Measurements from ENCODE around the gene SLC4A5. TPM values are rescaled to one million over a fixed set of nuclear protein-coding genes. Genes with fewer than 3 reads are reported as not detected.

Gene SLC4A5, protein sequence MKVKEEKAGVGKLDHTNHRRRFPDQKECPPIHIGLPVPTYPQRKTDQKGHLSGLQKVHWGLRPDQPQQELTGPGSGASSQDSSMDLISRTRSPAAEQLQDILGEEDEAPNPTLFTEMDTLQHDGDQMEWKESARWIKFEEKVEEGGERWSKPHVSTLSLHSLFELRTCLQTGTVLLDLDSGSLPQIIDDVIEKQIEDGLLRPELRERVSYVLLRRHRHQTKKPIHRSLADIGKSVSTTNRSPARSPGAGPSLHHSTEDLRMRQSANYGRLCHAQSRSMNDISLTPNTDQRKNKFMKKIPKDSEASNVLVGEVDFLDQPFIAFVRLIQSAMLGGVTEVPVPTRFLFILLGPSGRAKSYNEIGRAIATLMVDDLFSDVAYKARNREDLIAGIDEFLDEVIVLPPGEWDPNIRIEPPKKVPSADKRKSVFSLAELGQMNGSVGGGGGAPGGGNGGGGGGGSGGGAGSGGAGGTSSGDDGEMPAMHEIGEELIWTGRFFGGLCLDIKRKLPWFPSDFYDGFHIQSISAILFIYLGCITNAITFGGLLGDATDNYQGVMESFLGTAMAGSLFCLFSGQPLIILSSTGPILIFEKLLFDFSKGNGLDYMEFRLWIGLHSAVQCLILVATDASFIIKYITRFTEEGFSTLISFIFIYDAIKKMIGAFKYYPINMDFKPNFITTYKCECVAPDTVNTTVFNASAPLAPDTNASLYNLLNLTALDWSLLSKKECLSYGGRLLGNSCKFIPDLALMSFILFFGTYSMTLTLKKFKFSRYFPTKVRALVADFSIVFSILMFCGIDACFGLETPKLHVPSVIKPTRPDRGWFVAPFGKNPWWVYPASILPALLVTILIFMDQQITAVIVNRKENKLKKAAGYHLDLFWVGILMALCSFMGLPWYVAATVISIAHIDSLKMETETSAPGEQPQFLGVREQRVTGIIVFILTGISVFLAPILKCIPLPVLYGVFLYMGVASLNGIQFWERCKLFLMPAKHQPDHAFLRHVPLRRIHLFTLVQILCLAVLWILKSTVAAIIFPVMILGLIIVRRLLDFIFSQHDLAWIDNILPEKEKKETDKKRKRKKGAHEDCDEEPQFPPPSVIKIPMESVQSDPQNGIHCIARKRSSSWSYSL
- total RNA-seq (2014; rRNA removed; shearing (Covaris generic)), result 0.36 TPM in 1 of 2 replicates, not detected in the other

DNA sequence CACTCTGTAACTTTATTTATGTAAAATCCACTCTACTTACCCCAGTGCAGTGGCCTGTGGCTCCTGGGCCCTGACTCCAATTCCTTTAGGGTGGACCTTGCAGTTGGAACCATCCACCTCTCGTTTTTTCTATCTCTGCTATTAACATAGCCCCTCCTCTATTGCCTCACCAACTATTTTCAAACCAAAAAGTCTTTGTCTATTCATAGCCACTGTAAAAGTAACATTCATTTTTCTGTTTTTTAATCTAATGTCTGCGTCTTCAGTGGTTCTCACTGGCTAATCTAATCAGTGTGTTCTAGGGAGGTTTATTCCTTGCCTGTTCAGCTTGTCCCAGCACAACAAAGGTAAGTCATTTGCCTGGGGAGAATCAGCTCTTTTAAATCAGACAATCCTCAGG, at the start of gene SLC4A5:
Gene SLC4A5 (minus strand): TSS at position 101 of the 400 bp plus-strand sequence. CDS start 28,393 bp downstream, outside the sequence.
- no peak for DNase-seq (ENCODE audit: low spot score)

DNA sequence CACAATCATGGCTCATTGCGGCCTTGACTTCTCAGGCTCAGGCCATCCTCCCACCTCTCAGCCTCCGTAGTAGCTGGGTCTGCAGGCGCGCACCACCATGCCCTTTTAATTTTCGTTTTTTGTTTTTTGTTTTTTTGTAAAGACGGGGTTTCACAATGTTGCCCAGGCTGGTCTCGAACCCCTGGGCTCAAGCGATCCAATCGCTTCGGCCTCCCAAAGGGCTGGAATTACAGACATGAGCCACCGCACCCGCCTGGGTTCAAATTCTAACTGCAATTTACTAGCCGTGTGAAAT, 49.2 kb upstream of the SLC4A5 start:
- no peak for DNase-seq (ENCODE audit: low spot score)

DNA sequence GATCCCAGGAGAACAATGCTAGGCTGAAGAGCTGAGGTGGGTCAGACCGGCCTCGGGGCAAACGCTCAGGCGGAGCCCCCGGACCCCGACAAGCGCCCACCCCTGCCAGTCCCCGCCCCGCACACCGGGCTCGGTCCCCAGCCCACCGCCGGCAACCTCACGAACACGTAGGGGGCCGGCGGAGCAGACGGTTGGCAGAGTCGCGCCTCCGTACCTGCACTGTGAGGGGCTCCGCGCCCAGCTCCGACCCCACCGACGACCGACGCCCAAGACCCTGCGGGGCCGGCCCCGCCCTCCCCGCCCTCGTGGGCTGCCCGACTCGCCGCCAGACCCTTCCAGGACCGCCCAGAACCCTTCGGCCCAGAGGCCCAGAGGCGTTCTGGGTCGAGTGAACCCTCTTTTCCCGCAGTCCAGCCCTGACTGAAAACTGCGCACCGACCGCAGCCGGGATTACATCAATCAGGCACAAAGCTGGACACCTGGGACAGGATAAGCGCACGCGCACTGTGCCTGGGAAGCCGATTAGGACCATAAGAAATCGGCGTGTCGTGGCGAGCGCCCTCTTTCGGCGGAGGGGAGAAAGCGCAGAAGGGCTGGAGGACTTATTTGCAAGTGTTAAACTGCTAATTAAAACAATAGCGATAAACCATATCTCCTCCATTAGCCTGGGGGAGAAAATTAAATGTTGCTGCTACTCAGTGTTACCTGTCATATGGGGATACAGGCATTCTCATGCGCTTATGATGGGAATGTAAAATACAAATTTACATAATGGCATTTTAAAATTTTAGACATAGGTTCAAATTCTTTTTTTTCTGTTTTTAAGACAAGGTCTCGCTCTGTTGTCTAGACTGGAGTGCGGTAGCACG, 48.6 kb upstream of the SLC4A5 start:
- peak; percentile 94 for DNase-seq (ENCODE audit: low spot score)

DNA sequence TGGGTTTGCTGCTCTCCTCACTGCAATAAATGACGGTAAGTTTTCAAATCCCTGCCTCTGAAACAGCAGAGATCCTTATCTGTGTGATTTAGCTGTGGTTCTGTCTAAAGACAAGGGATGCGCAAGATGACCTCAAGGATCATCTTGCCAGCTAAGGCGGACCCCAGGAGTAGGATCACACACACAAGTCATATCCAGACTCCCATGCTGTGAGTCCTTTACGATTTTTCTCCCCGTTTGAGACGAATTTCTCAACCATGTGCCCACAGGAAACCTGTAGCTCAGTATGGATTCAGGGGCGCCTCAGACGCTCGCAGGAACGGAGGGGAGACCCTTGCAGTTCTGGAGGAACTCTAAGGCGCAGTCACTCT, 48.0 kb upstream of the SLC4A5 start:
- DNase-seq (ENCODE audit: low spot score), result peak; percentile 32

DNA sequence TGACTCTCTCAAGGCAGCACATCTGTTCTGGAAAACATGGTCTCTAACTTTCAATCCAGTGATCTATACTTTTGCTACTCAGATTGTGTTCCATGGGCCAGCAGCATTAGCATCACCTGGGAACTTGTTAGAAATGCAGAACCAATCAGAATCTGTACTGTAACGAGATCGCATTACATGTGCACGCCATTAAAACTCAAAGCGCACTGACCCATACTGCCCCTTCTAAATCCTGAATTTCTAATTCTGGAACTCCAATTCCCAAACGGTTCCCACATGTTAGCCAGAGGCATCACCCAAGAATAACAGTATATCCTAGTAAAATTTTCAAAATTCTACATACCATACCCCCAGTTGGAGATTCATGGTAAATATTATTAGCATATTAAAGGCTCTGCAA, 47.4 kb upstream of the SLC4A5 start:
- no peak for DNase-seq (ENCODE audit: low spot score)

DNA sequence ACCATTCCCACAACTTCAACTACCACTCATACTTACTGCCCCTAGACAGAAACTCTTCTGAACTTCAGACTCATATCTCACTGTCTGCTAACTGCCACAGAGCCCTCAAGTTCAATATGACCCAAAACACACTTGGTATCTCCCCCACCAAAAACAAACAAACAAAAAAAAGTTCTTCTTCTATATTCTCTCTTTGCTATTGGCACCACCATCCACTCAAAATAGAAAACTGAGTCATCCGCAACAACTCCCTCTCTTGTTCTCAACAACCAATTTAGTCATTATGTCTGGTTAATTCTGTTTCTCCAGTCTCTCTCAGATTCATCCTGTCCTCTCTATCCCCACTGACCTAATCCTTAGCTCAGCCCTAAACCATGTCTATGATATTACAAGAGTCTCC, 44.1 kb upstream of the SLC4A5 start:
- no peak for DNase-seq (ENCODE audit: low spot score)

DNA sequence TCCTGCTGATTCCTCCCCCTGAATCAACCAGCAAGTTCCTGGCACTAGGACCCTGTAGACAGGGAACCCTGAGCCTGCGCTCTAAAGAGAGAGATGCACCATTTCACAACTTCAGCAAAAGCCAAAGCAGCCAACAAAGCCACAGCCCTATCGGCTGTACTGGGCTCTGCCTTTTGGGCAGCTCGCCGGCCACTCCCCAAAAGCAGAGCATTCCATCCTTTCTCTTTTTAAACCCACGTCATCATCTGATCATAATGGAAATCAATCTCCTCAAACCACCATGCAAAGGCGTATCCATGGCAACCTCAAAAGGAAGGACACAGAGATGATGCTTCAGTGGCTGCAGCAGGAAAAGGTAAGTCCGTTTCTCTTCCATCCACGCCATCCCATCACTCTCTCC, 42.2 kb upstream of the SLC4A5 start:
- DNase-seq (ENCODE audit: low spot score), result no peak

DNA sequence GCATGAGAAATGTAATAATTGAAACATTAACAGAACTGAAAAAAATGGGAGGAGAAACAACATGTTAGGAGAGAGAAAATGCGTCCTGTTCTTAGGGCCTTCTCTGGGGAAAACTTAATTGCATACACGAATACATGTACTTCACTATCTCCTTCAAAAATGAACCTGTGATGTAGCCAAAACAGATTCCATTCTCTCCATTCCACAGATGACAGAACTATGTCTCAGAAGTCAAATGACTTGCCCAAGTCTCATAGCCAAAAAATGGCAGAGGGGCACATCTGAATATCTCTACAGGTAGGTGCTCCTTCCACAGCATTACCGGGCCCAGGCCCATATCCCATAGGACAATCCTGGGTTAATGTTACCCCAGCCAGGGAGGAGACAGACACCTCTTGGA, 40.8 kb upstream of the SLC4A5 start:
- no peak for DNase-seq (ENCODE audit: low spot score)

DNA sequence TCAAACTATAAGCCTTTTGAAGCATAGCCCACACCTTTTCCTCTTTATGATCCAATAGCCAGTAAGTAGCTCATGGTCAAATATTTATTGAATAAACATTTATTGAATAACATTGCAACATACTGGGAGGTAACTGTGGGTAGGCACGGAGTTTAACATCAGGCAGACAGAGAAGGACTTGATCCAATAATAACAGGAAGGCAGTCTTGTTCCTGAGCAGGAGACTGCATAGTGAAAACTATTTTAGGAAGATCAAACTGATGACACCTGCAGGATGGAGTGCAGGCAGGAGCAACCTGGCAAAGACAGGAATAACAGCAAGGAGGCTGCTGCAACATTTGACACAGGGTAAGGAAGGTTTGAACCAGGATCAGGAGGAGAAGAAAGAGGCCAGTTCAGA, 40.0 kb upstream of the SLC4A5 start:
- DNase-seq (ENCODE audit: low spot score), result no peak

DNA sequence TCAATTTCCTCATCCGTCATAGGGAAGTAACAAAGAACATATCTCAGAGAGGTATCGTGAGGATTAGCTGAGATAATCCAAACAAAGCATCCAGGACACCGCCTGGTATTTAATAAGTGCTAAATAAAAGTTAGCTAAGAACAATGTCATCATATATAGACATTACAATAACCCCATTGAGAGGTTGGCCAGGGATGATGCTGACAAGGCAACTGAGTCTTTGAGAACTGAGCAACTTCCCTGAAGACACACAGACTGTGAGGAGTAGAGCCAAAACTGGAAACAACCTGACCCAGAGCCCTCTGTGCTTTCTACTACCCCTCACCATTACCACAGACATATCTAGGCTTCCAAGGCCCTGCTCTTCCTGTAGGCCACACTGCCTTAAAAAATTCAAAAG, 38.5 kb upstream of the SLC4A5 start:
- DNase-seq (ENCODE audit: low spot score), result no peak

DNA sequence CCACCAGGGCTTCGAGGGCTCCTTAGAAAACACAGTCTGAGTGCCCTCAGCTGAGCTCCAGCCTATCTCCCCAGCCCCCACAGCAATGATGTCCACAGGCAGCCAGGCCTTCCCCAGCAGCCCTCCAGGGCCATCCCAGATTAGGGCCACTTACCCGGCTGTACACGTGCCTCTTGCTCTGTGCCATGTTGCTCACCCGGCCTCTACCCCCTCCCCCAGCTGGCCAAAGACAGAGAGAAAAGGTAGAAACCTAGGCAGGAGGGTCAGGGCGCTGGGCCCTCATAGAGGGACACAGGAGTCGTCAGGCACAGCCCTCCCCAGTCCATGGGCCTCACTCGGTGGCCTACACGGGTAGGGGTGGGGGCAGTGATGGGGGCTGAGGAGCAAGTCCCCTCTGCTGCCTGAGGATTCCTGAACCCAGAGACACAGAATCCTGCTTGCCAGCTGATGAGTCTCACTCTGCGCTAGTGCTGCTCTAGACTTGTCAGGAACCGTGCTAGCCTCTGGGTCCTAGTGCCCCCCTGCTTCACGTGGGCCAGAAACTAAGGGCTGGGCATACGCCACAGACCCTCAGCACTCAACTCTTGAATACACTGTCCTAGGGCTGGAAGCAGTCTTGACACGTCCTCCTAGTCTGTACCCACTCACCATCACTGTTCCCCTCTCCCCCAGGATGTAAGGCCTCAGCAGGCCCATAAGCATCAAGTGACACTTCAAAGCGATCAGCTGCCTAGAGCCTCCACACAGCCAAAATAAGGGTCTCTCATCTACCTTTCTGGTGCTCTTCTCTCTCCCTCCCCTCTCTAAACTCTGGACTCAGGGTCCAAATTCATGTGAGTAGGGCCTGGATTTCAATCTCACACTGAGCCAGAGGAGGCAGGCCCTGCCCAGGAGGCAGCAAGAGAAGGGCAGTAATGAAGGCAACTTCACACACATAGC, 36.9 kb upstream of the SLC4A5 start, which contains the start of gene DCTN1:
Gene DCTN1 (minus strand): TSS at position 461 of the 939 bp plus-strand sequence. CDS start 274 bp downstream, at position 187.
- peak; percentile 12 for DNase-seq (ENCODE audit: low spot score)

DNA sequence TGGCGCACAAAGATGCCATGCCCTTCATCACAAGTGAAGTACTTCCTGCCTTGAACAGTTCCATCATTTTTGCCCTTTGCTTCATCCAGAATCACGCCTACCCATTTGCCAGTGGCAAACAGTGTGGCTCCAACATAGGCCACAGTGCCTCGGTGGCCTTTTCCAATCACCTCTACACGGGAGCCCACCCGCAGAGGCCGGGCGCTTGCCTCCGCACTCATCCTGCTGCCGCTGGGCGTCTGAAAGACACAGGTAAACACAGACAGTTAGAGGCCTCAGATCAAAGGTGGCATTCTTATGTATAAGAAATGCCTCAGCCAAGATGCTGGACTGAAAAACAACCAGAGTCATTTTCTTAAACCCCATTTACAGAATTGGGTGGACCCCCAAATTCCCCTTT, 34.8 kb upstream of the SLC4A5 start:
- DNase-seq (ENCODE audit: low spot score), result no peak

DNA sequence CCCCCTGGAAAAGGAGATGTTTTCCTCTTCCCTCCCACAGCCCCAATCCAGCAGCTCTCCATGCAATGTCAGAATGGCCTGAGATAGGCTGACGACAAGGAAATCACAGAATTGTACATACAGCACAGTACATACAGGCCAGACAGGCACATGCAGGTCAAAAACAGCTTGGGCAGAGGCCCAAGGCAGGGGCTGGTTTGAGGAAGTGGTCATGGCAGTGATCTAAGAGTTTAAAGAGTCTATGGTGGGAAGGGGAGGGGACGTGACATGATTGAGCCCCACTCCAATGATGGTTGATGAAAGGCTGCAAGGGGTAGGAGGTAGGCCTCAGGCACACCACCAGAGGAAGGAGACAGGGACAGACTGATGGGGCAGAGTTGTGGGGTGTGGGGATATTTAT, 32.6 kb upstream of the SLC4A5 start:
- no peak for DNase-seq (ENCODE audit: low spot score)

DNA sequence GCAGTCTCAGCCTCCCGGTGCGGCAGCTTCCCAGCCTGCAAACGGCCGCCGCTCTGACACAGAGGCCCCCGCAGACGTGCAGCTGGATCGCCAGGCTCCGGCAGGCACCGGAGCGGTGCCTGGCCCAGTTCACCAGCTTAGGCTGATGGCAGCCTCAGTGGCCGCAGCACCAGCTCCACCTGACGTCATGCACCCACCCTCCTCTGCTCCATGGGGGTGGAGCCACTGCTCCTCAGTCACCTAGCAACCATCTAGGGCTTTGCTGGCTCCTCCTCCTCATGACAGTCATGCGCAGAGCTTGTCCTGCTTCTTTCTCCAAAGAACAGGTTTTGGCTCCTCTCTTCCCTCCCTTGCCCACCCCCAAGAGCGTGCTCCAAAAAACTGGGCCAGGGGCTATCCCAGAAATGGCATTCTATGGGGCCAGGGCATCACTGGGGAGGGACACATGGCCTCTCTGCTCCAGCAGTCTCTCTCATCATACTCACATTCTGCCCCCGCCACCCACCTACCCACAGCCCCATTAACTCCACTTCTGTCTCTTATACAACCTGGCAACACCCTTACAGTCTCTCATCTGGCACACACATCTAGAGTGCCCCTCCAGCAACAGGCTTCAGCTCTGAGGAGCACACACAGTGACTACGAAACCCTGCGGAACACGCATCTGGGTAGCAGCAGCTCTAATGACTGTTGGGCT, 31.4 kb upstream of the SLC4A5 start:
- DNase-seq (ENCODE audit: low spot score), result peak; percentile 9

DNA sequence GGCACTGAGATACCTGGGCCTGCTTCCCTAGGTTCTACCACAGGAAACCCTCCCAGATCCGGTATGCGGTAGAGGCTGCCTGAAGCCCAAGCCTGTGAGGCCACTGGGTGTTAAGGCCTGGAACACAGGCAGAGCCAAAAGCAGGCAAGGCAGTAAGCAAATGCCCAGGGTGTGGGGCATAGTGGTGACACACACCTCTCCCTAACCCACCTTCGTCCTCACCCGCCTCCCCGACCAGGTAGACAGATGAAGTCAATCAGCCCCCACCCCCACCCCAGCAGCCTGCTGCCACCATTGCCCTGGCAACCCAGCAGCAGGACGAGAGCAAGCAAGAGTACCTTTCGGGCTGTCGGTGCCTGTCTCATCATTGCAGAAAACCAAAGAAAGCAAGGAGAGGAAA, 30.8 kb upstream of the SLC4A5 start:
- no peak for DNase-seq (ENCODE audit: low spot score)

DNA sequence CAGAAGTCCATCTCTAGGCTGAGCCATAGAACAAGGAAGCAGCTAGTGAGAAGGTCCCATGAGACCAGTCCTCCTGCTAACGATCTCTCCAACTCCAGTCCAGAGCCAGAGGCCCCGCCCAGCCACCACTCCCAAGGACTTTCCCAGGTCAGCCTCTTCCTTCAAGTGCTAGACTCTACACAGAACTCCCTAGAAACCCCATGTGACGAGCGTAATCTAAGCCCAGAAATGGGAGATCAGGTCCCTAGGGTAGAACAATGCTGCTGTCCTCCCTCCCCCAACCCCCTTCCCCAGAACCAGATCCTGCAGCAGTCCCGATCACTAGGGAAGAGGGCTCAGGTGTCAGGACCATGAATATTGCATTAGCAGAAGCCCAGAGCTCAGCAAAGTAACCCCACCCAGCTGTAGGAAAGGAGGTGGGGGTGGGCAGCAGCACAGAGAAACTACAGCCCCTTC, 30.0 kb upstream of the SLC4A5 start:
- no peak for DNase-seq (ENCODE audit: low spot score)

DNA sequence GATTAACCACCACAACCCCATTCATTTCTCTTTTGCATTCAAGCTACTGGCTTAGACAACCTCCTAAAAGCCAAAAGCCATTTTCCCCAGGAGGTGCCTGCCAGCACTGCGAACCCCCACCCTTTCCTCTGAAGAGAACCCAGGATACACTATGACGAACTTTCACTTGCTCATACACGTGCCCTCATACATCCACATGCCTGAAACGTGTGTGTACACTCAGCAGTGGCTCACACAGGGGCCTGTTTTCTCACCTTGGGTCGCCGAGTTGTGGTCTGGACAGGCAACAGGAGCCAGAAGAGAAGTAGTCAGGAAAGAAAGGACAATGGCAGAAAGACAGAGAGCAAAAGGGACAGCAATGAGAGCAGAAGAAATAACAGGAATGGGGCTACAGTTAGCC, 29.5 kb upstream of the SLC4A5 start:
- DNase-seq (ENCODE audit: low spot score), result no peak

DNA sequence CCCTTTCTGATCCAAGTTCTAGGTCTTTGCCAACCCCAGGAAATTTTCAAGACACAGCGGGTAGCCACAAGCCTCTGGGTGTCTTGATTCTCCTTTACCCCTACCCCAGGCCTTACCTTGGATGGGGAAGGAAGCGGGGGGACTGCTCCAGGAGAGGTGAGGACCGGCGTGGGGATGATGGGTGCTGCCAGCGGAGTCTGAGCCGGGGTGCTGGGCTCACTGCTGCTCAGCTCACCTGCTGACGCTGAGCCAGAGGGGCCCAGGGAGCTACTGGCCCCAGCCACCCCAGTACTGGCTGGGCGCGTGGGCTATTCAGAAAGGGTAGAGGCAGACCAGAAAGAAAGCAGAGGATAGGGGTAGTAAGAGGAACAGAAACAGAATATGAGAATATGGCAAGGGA, 28.2 kb upstream of the SLC4A5 start:
- DNase-seq (ENCODE audit: low spot score), result no peak

DNA sequence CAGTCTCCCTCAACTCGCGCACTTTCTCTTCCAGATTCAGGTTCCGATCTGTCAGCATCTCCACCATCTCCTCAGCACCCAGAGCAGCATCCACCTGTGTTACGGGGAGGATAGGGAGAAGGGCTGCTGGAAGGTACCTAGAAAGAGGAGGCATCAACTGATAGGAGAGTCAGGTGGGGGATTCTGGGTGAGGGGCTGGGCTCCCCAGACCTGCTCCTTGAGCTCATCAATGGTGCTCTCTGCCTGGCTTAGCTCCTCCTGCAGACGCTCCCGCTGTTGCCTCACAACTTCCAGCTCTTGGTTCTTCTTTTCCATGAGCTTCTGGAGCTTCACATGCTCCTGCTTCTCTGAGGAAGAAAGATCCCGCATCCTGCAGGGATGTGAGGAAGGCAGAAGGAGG, 26.8 kb upstream of the SLC4A5 start:
- no peak for DNase-seq (ENCODE audit: low spot score)
